ENCODE measurements around the gene GPC6.

The GPC6 gene

GRCh38 chr13:94079876-94080275 is 853.3 kb downstream of the GPC6 start:
- DNase-seq (ENCODE audit: low read depth in 2 of 3, low spot score in 2 of 3), result no peak

DNA sequence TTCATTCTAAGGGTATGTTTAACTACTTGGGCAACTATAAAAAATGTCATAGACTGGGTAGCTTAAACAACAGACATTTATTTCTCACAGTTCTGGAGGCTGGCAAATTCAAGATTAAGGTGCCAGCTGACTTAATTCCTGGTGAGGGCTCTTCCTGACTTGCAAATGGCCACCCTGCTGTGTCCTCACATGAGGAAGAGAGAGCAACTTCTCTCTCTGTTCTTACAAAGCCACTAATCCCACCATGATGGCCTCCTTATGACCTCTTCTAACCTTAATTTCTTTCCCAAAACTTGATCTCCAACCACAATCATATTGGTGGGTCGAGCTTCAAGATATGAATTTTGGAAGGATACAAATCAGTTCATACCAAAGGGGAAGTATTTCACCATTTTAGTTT is 853.9 kb downstream of the GPC6 start:
- no peak for DNase-seq (ENCODE audit: low read depth in 2 of 3, low spot score in 2 of 3)

DNA sequence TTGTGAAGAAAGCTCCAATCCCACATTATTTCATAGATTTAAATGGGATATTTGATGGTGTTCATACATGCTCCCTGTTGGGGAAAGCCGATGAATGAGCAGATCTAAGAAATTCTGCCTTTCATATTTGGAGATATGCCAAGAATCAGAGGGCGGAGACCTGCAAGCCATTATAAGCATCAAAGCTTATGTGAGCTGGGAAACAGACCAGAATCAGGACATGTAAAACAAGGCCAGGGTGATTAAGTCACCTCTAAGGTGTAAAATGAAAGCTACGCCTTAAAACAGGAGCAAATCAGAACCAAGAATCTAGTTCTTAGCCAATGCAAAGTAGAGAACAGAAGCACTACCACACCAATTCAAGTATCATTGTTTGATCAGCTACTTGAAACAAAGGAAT is 860.5 kb downstream of the GPC6 start:
- no peak for DNase-seq (ENCODE audit: low read depth in 2 of 3, low spot score in 2 of 3)

DNA sequence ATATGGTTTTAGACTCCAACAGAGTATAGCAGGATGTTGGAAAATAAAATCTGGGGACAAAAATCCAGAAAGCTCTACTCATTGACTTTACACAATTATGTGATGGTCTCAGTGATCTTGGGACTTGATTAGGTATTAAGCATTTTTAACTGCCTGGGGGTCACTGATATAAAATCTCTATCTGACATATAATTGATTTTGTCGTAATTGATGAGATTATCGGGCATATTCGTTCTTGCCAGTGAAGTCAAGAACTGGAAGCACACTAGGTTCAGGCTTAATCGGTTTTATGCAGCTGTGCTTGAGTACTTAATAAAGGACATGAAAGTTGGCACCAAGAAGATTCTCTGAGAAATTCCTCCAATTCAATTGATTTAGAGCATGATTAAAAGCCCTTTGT is 862.1 kb downstream of the GPC6 start:
- DNase-seq (ENCODE audit: low read depth in 2 of 3, low spot score in 2 of 3), result no peak

- no peak for DNase-seq (ENCODE audit: low read depth in 2 of 3, low spot score in 2 of 3)
Measured at GRCh38 chr13:94090773-94091480, 864.3 kb downstream of the GPC6 start.

DNA sequence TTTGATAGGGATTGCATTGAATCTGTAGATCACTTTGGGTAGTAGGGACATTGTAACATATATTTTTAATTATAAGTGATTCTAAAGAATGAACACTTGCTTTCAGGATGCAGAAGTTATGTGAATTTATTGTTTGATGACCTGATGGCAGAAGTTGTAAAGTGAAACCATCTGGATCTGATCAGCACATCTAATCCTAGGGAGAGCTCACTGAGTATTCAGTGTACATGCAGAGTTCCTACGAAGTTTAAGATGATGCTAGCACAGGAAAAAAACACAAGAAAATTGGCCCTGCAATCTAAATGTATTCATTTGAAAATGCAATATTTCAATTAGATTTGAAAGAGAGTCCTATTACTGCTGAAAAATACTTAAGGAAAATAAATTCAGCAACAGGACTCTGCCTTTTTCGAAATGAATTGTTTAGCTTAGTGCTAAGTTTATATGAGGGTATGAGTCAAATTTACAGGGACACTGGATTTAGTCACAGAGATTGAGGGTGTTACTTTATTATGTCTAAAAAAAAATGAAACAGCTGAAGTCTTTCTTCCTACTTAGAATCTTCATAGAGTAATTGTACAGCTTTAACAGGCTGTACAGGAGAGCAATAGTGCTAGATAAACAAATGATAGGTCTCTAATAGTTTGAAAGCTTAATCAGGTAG is 867.2 kb downstream of the GPC6 start:
- no peak for DNase-seq (ENCODE audit: low read depth in 2 of 3, low spot score in 2 of 3)

DNA sequence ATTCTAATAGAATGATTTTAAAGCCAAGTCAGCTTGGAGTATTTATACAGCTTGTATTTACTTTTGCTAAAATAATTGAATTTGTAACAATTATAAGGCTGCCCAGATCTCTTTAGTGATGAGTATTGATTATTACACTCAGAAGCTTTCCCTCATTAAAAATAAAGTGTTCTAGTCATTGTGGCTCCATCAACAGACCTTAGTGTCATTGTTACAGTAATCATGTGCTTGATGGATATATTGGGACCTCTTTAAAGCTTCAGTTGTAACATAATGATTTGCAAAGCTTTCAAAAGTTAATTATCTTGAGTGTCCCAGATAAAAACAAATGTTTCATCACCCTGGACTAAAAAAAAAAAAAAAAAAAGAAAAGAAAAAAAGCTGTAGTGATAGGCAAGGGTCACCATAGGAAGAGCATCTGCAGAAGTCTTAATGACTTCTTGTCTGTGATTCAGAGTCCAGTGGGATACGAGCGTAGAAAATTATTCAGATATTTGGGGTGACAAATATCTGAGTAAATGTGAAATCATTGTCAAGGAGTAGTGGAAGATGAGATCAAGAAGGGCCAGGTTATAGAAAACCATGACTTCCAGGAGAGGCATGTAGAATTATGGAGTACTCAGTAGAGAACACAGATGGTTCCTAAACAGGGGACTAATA is 883.2 kb downstream of the GPC6 start:
- no peak for DNase-seq (ENCODE audit: low read depth in 2 of 3, low spot score in 2 of 3)

GRCh38 chr13:94112227-94112626 is 885.6 kb downstream of the GPC6 start:
- DNase-seq (ENCODE audit: low read depth in 2 of 3, low spot score in 2 of 3), result no peak

DNA sequence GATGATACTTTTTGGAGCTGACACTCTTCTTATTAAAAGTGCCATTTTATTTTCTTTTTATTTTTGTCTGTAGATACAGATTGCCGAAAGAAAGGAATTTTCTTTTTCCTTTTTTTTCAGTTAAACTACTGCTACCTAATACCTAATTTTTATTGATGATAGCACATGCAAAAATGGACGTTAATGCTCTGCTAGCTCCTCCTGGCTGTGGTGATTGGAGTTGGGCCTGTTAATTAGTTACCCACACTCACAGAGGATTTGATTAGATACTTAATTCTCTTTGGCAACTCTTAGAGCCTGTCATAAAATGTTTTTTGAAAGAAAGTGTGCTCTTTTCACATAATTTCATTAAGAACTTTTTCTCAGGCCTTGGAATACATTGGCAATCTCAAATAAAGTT is 886.1 kb downstream of the GPC6 start:
- DNase-seq (ENCODE audit: low read depth in 2 of 3, low spot score in 2 of 3), result no peak

DNA sequence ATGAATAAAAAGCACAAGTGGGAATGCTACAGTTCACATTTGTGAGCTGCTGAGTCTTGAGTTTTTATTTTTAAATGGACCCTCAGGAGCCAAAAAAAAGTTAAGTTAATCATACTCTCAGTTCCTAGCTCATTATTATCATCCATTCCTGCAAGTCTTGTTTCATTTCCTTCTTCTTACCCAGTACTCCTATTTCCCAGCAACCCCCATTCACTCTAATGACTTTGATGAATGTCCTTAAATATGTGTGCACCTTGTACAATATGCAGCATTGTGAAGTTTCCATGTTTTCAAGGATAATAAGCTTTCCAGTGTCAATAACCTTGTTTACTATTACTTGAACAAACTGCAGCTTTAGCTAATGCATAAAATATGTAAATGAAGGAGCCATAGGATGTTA is 886.6 kb downstream of the GPC6 start:
- no peak for DNase-seq (ENCODE audit: low read depth in 2 of 3, low spot score in 2 of 3)

- no peak for DNase-seq (ENCODE audit: low read depth in 2 of 3, low spot score in 2 of 3)
Measured at GRCh38 chr13:94114166-94114565, 887.6 kb downstream of the GPC6 start.

DNA sequence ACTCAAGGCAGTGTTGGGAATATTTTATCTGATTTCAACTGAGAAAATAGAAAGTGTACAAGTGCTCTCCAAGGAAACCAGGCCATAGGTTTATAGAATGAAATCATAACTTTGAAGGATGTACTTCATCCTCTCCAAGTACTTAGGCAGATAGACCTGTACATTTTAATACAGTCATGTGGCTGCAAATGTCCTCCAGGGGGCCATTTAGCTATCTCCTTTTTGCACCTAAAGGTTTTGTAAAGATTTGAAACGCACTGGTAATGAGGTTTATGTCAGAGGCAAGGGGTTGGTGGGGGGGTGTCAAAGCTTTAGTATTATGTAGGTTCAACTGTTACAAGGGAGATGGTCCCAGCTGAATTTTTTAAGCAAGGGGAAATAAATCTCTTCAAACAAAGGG is 888.4 kb downstream of the GPC6 start:
- DNase-seq (ENCODE audit: low read depth in 2 of 3, low spot score in 2 of 3), result no peak

GRCh38 chr13:94119360-94119936 is 892.8 kb downstream of the GPC6 start:
- no peak for DNase-seq (ENCODE audit: low read depth in 2 of 3, low spot score in 2 of 3)

GRCh38 chr13:94120878-94121277 is 894.3 kb downstream of the GPC6 start:
- no peak for DNase-seq (ENCODE audit: low read depth in 2 of 3, low spot score in 2 of 3)

- DNase-seq (ENCODE audit: low read depth in 2 of 3, low spot score in 2 of 3), result no peak
Measured at GRCh38 chr13:94121686-94122085, 895.1 kb downstream of the GPC6 start.

GRCh38 chr13:94122300-94122915 is 895.8 kb downstream of the GPC6 start:
- no peak for DNase-seq (ENCODE audit: low read depth in 2 of 3, low spot score in 2 of 3)

DNA sequence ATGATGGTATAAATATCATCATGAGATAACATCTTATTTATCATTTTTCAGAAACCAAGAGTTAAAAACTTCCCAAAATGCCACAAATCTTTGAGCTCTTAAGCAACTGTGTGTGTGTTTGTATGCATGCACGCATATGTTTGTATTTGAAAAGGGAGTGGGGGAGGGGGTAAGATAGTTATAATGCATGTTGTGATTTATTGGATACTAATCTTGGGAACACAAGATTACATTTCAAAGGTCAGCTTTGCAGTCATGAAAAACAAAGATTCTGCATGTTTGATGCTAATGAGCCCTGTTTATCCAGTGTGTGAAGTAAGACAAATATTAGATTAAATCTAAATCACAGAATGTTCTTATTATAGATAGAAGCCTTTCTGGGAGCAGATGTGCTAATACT is 897.0 kb downstream of the GPC6 start:
- DNase-seq (ENCODE audit: low read depth in 2 of 3, low spot score in 2 of 3), result no peak

DNA sequence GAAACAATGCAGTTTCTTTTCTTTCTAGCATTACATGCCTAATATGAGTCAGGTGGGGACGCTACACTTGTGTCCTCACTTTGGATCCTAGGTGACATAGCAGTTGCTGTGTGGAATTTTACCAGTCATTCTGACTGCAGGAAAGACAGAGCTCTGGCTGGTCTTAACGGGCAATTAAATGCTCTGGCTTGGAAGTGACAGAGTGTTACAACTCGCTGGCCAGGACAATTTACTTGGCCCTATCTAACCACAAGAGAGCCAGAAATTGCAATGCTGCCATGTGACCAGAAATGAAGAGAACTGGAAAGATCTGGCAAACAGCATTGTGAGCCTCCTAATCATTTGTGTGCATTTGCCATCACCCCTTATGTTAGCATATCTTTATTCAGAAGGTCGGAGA is 901.8 kb downstream of the GPC6 start:
- DNase-seq (ENCODE audit: low read depth in 2 of 3, low spot score in 2 of 3), result no peak

DNA sequence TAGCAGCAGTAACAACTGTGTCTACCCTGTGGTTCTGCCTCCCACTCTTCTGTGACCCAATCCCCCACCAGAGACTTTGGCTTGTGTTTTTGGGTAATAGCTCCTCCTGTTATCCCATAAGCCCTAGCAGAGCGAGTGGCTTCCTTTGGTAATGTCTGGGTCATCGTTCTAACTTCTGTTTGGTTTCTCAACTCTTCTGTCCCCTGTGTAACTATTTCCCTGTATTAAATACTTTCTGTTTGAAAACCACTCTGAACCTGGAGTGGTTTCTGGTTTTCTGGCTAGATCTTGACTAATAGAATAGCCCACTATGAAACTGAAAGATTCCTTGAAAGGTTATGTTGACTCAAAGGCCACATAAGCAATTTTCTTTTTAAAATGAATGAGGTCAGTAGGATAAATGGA is 902.9 kb downstream of the GPC6 start:
- no peak for DNase-seq (ENCODE audit: low read depth in 2 of 3, low spot score in 2 of 3)

GRCh38 chr13:94138831-94139230 is 912.2 kb downstream of the GPC6 start:
- DNase-seq (ENCODE audit: low read depth in 2 of 3, low spot score in 2 of 3), result no peak

DNA sequence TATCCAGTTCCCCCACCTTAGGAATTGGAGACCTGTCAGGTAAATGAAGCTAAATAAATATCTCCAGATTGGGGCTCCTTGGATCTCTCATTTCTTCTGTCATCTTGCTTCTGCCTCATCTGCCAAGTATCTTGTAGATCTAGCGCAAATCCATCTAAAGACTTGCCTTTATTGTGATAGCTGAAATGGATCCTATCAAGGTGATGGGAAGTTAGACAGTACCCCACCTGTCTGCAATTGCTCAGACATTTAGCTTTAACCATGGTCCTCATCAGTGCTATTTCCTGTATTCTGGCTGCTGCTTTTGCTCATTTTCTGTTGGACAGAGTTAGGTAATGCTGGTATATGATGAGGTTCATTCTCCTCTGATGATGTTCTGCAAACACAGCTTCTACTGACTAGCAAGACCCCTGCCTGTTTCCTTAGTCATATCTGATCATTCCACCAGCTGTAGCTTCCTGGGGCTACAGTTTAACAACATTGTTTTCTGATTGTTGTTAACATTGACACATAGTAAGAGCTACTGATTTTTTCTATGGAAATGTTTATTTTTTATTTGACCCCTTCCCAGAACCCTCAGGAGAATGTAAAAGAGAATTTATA is 912.9 kb downstream of the GPC6 start:
- DNase-seq (ENCODE audit: low read depth in 2 of 3, low spot score in 2 of 3), result no peak
